HG03280 (cell line): Measurements from ENCODE around the gene NADSYN1.

ENCODE experiments used
- ATAC-seq: cut with Tn5 transposase; IDR thresholded peaks from one replicate; pipeline ENCODE4 v1.9.1; 2021; ENCODE audit warnings: mild to moderate bottlenecking, moderate library complexity; ENCODE audit not compliant: unreplicated experiment

The NADSYN1 gene

GRCh38 chr11:71450939-71451338 is 2.1 kb upstream of the NADSYN1 start:
- no peak for ATAC-seq

- ATAC-seq = no peak
Measured at GRCh38 chr11:71451596-71452198, 1.3 kb upstream of the NADSYN1 start.

GRCh38 chr11:71452199-71453036 is 585 bp upstream of the NADSYN1 start:
- ATAC-seq = no peak

GRCh38 chr11:71453918-71454304 is 908 bp downstream of the NADSYN1 start:
- ATAC-seq = no peak

GRCh38 chr11:71454470-71455113 is 1.6 kb downstream of the NADSYN1 start:
- no peak for ATAC-seq

- ATAC-seq = no peak
Measured at GRCh38 chr11:71456294-71456693, 3.3 kb downstream of the NADSYN1 start.

GRCh38 chr11:71456831-71457230 is 3.8 kb downstream of the NADSYN1 start:
- no peak for ATAC-seq

- no peak for ATAC-seq
Measured at GRCh38 chr11:71458146-71459070, 5.4 kb downstream of the NADSYN1 start.

GRCh38 chr11:71459076-71459766 is 6.2 kb downstream of the NADSYN1 start:
- ATAC-seq = no peak

- no peak for ATAC-seq
Measured at GRCh38 chr11:71459767-71460320, 6.8 kb downstream of the NADSYN1 start.

GRCh38 chr11:71461696-71462095 is 8.7 kb downstream of the NADSYN1 start:
- ATAC-seq = no peak

GRCh38 chr11:71462726-71463125 is 9.7 kb downstream of the NADSYN1 start:
- no peak for ATAC-seq

- ATAC-seq = no peak
Measured at GRCh38 chr11:71463331-71464211, 10.6 kb downstream of the NADSYN1 start.

GRCh38 chr11:71465054-71465453 is 12.1 kb downstream of the NADSYN1 start:
- ATAC-seq = no peak

GRCh38 chr11:71466358-71466757 is 13.4 kb downstream of the NADSYN1 start:
- ATAC-seq = no peak

GRCh38 chr11:71467164-71467563 is 14.2 kb downstream of the NADSYN1 start:
- ATAC-seq = no peak

- ATAC-seq = no peak
Measured at GRCh38 chr11:71470946-71471345, 17.9 kb downstream of the NADSYN1 start.

GRCh38 chr11:71472357-71472885 is 19.4 kb downstream of the NADSYN1 start:
- ATAC-seq = no peak
